Stimulated activated effector memory CD8-positive, alpha-beta T cell treated with anti-CD3 and anti-CD28 coated beads, Interleukin-12 subunit alpha, Interleukin-12 subunit beta, amount 100 ng/mL, for 72 hours (primary cell): ENCODE data around the gene A4GALT.
"Not testable (repeated sequence)": the region's sequence is repeated elsewhere in the genome, so short reads cannot be mapped to it uniquely, and the experiment has no call there.

Experiments
- ATAC-seq: fragments of 150-1000 bp; cut with Tn5 transposase; 2 replicates; pipeline ENCODE4 v1.10.0; 2021
- DNase-seq, 2 donors: peaks; one replicate each; pipeline ENCODE4 v3.0.0; 2021 to 2022; ENCODE audit warnings: low spot score in 2 of 2
- H3K27ac Mint-ChIP-seq: one replicate; pipeline ENCODE4 v1.8.0; 2022; ENCODE audit warnings: mild to moderate bottlenecking, mixed read lengths
- H3K36me3 Mint-ChIP-seq: one replicate; pipeline ENCODE4 v1.8.0; 2022; ENCODE audit warnings: mild to moderate bottlenecking, mixed read lengths
- H3K4me1 Mint-ChIP-seq: one replicate; pipeline ENCODE4 v1.8.0; 2022; ENCODE audit warnings: mixed read lengths
- H3K4me3 Mint-ChIP-seq: one replicate; pipeline ENCODE4 v1.8.0; 2022; ENCODE audit warnings: mild to moderate bottlenecking, mixed read lengths
- H3K9me3 Mint-ChIP-seq: one replicate; pipeline ENCODE4 v1.8.0; 2022; ENCODE audit warnings: mixed read lengths

Gene A4GALT

DNA sequence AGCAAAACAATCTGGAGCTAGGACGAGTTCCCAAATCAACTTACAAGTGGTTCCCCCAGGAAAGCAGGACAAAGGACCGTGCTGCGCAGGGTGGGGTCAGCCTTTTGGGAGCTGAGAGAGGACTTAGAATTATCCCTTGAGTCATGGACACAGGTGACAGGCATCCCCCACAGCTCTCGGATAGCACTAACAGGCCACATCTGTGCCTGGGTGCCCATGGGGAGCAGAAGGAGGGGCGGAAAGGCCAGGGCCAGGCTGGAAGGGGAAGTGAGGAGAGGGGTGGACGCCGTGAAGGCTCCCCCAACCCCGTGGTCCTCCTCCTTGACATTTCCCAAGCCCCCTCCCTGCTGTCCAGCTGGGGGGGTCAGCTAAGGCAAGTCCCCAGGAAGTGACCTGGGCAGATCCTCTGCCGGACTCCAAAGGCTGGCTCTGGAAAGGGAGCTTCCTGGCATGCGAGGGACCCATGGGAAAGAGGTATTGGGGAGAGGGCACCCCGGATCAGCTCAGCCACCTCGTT lies 31.6 kb upstream of the A4GALT start:
- Mint-ChIP-seq H3K4me3 (no peak overlapping the region), H3K36me3 (no peaks in the 10 kb centered on the region), H3K9me3 (no peaks in the 10 kb centered on the region), H3K27ac (peak overlapping the region; percentile 74), H3K4me1 (no peaks in the 10 kb centered on the region)
- ATAC-seq = no peak
- DNase-seq = no peak

- H3K36me3 Mint-ChIP-seq, DNase-seq, H3K4me3 Mint-ChIP-seq, H3K4me1 Mint-ChIP-seq, H3K27ac Mint-ChIP-seq, ATAC-seq, H3K9me3 Mint-ChIP-seq: not testable (repeated sequence)
Observed at GRCh38 chr22:42750421-42750820, 29.8 kb upstream of the A4GALT start.

GRCh38 chr22:42747701-42748513 lies 27.2 kb upstream of the A4GALT start:
- no peaks in the 10 kb centered on the region for H3K36me3 Mint-ChIP-seq
- ATAC-seq (no peak), DNase-seq (no peak)
- no peak overlapping the region for H3K4me3 Mint-ChIP-seq
- no peaks in the 10 kb centered on the region for H3K9me3 Mint-ChIP-seq
- H3K27ac Mint-ChIP-seq = no peak overlapping the region
- no peaks in the 10 kb centered on the region for H3K4me1 Mint-ChIP-seq

- Mint-ChIP-seq H3K4me3 (no peak overlapping the region), H3K36me3 (no peaks in the 10 kb centered on the region), H3K4me1 (no peaks in the 10 kb centered on the region), H3K27ac (no peak overlapping the region), H3K9me3 (no peaks in the 10 kb centered on the region)
- ATAC-seq (no peak), DNase-seq (no peak)
Observed at GRCh38 chr22:42745118-42745517, 24.4 kb upstream of the A4GALT start.

DNA sequence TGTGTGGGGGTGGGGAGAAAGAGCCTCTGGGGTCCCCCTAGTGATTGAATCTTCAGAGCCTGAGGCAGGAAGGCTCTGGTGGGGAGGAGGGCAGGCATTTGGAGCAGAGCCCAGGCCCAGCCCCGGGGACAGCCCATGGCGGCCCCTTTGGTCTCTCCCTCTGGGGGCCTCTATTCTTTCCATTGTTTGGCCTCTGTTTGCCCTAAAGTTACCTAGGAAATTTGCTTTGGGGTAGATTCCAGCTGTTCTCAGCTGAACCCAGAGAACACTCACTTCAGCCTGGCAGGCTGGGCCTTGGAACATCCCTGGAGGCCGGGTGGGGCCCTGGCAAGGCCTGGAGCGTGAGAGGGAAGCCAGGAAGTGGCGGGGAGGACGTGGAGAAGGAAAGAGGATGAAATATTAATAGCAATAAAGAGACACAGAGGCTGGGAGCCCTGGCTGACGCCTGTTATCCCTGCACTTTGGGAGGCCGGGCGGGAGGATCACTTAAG lies 22.9 kb upstream of the A4GALT start:
- Mint-ChIP-seq H3K4me3 (no peak overlapping the region), H3K9me3 (no peaks in the 10 kb centered on the region), H3K36me3 (no peaks in the 10 kb centered on the region), H3K27ac (no peak overlapping the region), H3K4me1 (no peaks in the 10 kb centered on the region)
- ATAC-seq (no peak), DNase-seq (no peak)

DNA sequence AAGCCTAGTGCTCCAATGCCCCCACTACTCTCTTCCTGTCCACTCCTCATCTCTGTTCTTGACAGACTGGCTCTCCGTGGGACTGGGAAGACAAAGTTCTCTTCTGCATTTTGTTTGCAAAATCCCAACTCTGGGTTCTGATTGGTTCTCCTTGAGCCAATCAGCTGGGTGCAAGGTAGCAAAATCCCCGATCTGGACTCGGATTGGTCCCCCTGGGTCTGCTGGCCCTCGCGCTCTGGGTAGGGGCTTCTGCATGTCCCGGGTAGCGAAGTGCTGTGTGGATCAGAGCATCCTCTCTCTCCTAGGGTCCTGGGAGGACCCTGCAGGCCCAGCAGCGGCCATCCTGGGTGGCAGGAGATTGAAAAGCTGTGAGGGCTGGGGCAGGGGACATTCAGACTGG lies 22.3 kb upstream of the A4GALT start:
- Mint-ChIP-seq H3K4me1 (no peaks in the 10 kb centered on the region), H3K36me3 (no peaks in the 10 kb centered on the region), H3K27ac (no peak overlapping the region), H3K9me3 (no peaks in the 10 kb centered on the region), H3K4me3 (no peak overlapping the region)
- no peak for ATAC-seq
- no peak for DNase-seq

DNA sequence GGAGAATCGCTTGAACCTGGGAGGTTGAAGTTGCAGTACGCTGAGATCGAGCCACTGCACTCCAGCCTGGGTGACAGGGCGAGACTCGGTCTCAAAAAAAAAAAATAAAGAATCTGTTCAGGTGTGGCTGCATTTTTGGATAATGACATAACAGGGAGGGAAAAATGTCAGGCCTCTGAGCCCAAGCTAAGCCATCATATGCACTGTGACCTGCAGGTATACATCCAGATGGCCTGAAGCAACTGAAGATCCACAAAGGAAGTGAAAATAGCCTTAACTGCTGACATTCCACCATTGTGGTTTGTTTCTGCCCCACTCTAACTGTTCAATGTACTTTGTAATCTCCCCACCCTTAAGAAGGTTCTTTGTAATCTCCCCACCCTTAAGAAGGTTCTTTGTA lies 19.6 kb upstream of the A4GALT start:
- H3K9me3 Mint-ChIP-seq, ATAC-seq, H3K36me3 Mint-ChIP-seq, DNase-seq, H3K4me1 Mint-ChIP-seq, H3K27ac Mint-ChIP-seq, H3K4me3 Mint-ChIP-seq: not testable (repeated sequence)

- ATAC-seq = no peak
- H3K9me3 Mint-ChIP-seq = no peaks in the 10 kb centered on the region
- no peak for DNase-seq
- H3K27ac Mint-ChIP-seq = no peak overlapping the region
- H3K36me3 Mint-ChIP-seq = no peaks in the 10 kb centered on the region
- H3K4me1 Mint-ChIP-seq = no peaks in the 10 kb centered on the region
- H3K4me3 Mint-ChIP-seq = no peak overlapping the region
Observed at GRCh38 chr22:42734406-42734805, 13.7 kb upstream of the A4GALT start.

GRCh38 chr22:42733394-42733793 lies 12.7 kb upstream of the A4GALT start:
- H3K36me3 Mint-ChIP-seq, DNase-seq, H3K4me1 Mint-ChIP-seq, H3K4me3 Mint-ChIP-seq, ATAC-seq, H3K27ac Mint-ChIP-seq, H3K9me3 Mint-ChIP-seq: not testable (repeated sequence)

- H3K4me1 Mint-ChIP-seq = peaks cover 6% of the 10 kb centered on the region
- no peaks in the 10 kb centered on the region for H3K36me3 Mint-ChIP-seq
- no peak for ATAC-seq
- no peak overlapping the region for H3K4me3 Mint-ChIP-seq
- DNase-seq = no peak
- no peak overlapping the region for H3K27ac Mint-ChIP-seq
- no peaks in the 10 kb centered on the region for H3K9me3 Mint-ChIP-seq
Observed at GRCh38 chr22:42732081-42732480, 11.4 kb upstream of the A4GALT start.

GRCh38 chr22:42726811-42727210 lies 6.1 kb upstream of the A4GALT start:
- H3K4me1 Mint-ChIP-seq = peaks cover 13% of the 10 kb centered on the region
- no peak overlapping the region for H3K4me3 Mint-ChIP-seq
- no peaks in the 10 kb centered on the region for H3K9me3 Mint-ChIP-seq
- H3K36me3 Mint-ChIP-seq = no peaks in the 10 kb centered on the region
- ATAC-seq (no peak), DNase-seq (no peak)
- no peak overlapping the region for H3K27ac Mint-ChIP-seq

GRCh38 chr22:42725606-42726355 lies 5.1 kb upstream of the A4GALT start:
- H3K4me3 Mint-ChIP-seq = no peak overlapping the region
- DNase-seq (no peak), ATAC-seq (no peak)
- peaks cover 23% of the 10 kb centered on the region for H3K4me1 Mint-ChIP-seq
- peak overlapping the region; percentile 26 for H3K27ac Mint-ChIP-seq
- H3K9me3 Mint-ChIP-seq = no peaks in the 10 kb centered on the region
- no peaks in the 10 kb centered on the region for H3K36me3 Mint-ChIP-seq

DNA sequence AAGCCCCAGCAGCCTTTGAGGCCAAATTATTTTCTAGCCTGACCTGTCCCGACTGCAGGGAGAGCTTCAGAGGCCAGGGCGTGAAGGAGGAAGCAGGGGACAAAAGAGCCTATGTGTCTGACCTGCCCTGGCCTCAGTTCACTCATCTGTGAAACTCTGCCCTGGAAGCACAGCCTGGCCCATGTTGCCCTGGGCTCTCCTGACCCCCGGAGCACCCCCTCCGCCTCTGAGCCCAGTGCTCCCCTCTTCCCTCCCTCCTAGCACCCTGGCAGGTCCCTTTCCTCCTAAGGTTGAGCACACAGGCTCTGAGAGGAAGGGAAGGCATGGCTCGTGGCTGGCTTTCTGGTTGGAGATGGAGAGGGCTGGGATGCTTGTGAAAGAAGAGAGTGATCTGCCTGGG lies 3.4 kb upstream of the A4GALT start:
- DNase-seq = no peak
- Mint-ChIP-seq H3K27ac (no peak overlapping the region), H3K4me1 (peaks cover 31% of the 10 kb centered on the region), H3K4me3 (no peak overlapping the region), H3K9me3 (no peaks in the 10 kb centered on the region), H3K36me3 (no peaks in the 10 kb centered on the region)
- no peak for ATAC-seq

DNA sequence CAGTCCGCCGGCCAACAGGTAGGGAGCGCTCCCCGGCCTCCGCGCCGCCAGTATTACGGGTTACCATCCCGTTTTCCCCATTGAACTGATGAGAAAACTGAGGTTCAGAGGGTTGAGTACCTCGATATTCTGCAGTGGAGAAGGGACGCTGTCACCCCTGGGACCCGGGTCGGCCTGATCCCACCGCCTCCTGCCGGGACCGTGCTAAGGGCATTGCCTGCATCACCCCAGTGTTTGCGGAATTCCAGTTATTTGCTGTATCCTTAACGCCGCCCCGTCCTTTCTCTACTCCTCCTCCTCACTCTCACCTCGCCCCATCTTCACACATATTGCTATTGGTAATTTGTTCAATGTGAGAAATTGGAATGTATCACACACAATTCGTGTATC lies 370 bp upstream of the A4GALT start:
- Mint-ChIP-seq H3K36me3 (no peaks in the 10 kb centered on the region), H3K27ac (no peak overlapping the region), H3K4me1 (peaks cover 34% of the 10 kb centered on the region), H3K9me3 (no peaks in the 10 kb centered on the region), H3K4me3 (peak overlapping the region; percentile 66)
- no peak for ATAC-seq
- DNase-seq = no peak

DNA sequence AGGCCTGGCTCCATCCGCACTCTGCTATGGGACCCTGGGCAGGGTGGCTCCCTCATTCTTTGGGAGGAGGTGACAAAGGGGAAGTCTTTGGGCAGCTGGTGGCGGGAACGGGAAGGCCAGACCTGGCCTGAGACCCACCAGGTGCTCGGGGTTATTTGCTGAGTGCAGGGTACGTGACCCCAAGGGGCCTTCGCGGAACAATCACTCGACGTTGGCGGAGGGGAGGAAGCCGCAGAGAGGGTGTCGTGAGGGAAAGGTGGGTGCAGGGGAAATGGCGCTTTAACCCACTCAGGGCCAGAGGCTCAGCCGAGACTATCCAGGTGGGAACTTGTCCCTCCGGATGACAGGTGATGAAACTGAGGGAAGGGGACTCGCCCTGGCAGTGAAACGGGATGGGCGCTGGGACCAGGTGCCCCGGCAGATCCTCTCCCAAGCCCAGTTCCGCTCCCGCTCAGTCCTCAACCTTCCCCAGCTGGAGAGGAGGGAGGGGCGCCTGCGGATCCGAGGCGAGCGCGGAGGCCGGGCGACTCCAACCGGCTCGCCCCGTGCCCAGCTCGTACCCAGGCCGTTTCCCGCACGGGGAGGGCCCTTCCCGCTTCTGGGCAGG lies 911 bp downstream of the A4GALT start:
- Mint-ChIP-seq H3K9me3 (no peaks in the 10 kb centered on the region), H3K27ac (no peak overlapping the region), H3K4me1 (peaks cover 34% of the 10 kb centered on the region), H3K4me3 (peak overlapping the region; percentile 61), H3K36me3 (no peaks in the 10 kb centered on the region)
- DNase-seq (no peak), ATAC-seq (no peak)
